IMR-90 (cell line): ENCODE results near the gene CKLF. TPM values are rescaled to one million over a fixed set of nuclear protein-coding genes. Genes with fewer than 3 reads are reported as not detected.

Source experiments
- ATAC-seq: fragments of 200-7000 bp; cut with Tn5 transposase; 2 replicates; pipeline ENCODE4 v1.9.1; 2020; ENCODE audit warnings: low read depth, mild to moderate bottlenecking, moderate library complexity
- BruUV-seq: library from RNA; stranded (reverse); fragments of 400-500 nt; replicated peaks from 2 replicates; lab custom pipeline; 2021; lab: Mats Ljungman, UMichigan
- CTCF ChIA-PET: fragments of 300-600 bp; formaldehyde crosslinking; extraction: SDS; loops from one replicate; lab custom pipeline; 2021; ENCODE audit warnings: antibody characterized with exemption; lab: Yijun Ruan, JAX
- POLR2A ChIA-PET: fragments of 300-600 bp; sonication (Branson Sonifier 250); formaldehyde crosslinking; loops from one replicate; lab custom pipeline; 2022; ENCODE audit warnings: antibody characterized with exemption; ENCODE audit not compliant: unreplicated experiment; lab: Charles Lee
- DNase-seq: peaks from one replicate; pipeline ENCODE4 v3.0.0; 2013
- H2AFZ ChIP-seq: replicated peaks from 2 replicates; pipeline ENCODE3; 2013; ENCODE audit warnings: low read length, mild to moderate bottlenecking; ENCODE audit not compliant: poor library complexity
- H2AK5ac ChIP-seq: 2 replicates; pipeline ENCODE4 v1.6.1; 2013; ENCODE audit warnings: low read depth, low read length, inconsistent platforms
- H2AK9ac ChIP-seq: replicated peaks from 2 replicates; pipeline ENCODE3; 2013; ENCODE audit warnings: mild to moderate bottlenecking, low read depth, low read length, moderate library complexity; ENCODE audit not compliant: poor library complexity
- H2BK120ac ChIP-seq: 2 replicates; pipeline ENCODE4 v1.6.1; 2013; ENCODE audit warnings: low read depth, low read length, inconsistent platforms
- H2BK15ac ChIP-seq: 3 replicates; pipeline ENCODE4 v1.6.1; 2013; ENCODE audit warnings: low read depth, low read length, inconsistent platforms
- H2BK20ac ChIP-seq: 2 replicates; pipeline ENCODE4 v1.6.1; 2013; ENCODE audit warnings: low read depth, mild to moderate bottlenecking, inconsistent platforms, low read length, moderate library complexity
- H2BK5ac ChIP-seq: 2 replicates; pipeline ENCODE4 v1.6.1; 2013; ENCODE audit warnings: mild to moderate bottlenecking, low read depth, low read length, inconsistent platforms; ENCODE audit not compliant: poor library complexity, severe bottlenecking
- H3K14ac ChIP-seq: replicated peaks from 2 replicates; pipeline ENCODE4 v1.6.1; 2013; ENCODE audit warnings: low read depth, low read length, inconsistent platforms
- H3K18ac ChIP-seq: 2 replicates; pipeline ENCODE4 v1.6.1; 2013; ENCODE audit warnings: low read depth, low read length, control low read depth
- H3K23ac ChIP-seq: 2 replicates; pipeline ENCODE4 v1.6.1; 2013; ENCODE audit warnings: low read depth, low read length, inconsistent platforms
- H3K27ac ChIP-seq: 2 replicates; pipeline ENCODE4 v1.5.1; 2013; ENCODE audit warnings: mild to moderate bottlenecking, control low read depth, low read length; ENCODE audit not compliant: insufficient read depth
- H3K27me3 ChIP-seq: 2 replicates; pipeline ENCODE4 v1.6.1; 2013; ENCODE audit warnings: low read length; ENCODE audit not compliant: control insufficient read depth, insufficient read depth
- H3K36me3 ChIP-seq: 2 replicates; pipeline ENCODE4 v1.6.1; 2013; ENCODE audit warnings: low read length, mixed read lengths; ENCODE audit not compliant: control insufficient read depth, insufficient read depth
- H3K4ac ChIP-seq: 2 replicates; pipeline ENCODE4 v1.6.1; 2013; ENCODE audit warnings: low read depth, low read length, inconsistent platforms
- H3K4me1 ChIP-seq: 2 replicates; pipeline ENCODE4 v1.6.1; 2013; ENCODE audit warnings: low read length, mixed read lengths; ENCODE audit not compliant: control insufficient read depth, insufficient read depth
- H3K4me2 ChIP-seq: 2 replicates; pipeline ENCODE4 v1.6.1; 2013; ENCODE audit warnings: low read depth, mild to moderate bottlenecking, control low read depth, low read length, moderate library complexity
- H3K4me3 ChIP-seq: 2 replicates; pipeline ENCODE4 v1.5.1; 2013; ENCODE audit warnings: low read depth, mild to moderate bottlenecking, control low read depth, low read length, moderate library complexity; ENCODE audit not compliant: insufficient read depth
- H3K56ac ChIP-seq: 2 replicates; pipeline ENCODE4 v1.6.1; 2013; ENCODE audit warnings: low read length, inconsistent platforms; ENCODE audit not compliant: insufficient read depth; ENCODE audit errors: extremely low read depth
- H3K79me1 ChIP-seq, 2 experiments: 2 replicates each; pipeline ENCODE4 v1.6.1; 2013; ENCODE audit warnings: low read length in 2 of 2, inconsistent platforms in 1 of 2, low read depth in 1 of 2
- H3K9ac ChIP-seq: 2 replicates; pipeline ENCODE4 v1.6.1; 2013; ENCODE audit warnings: low read depth, low read length, control low read depth
- H3K9me1 ChIP-seq: 2 replicates; pipeline ENCODE4 v1.6.1; 2013; ENCODE audit warnings: low read length, inconsistent platforms; ENCODE audit not compliant: insufficient read depth
- H3K9me3 ChIP-seq: 2 replicates; pipeline ENCODE4 v1.6.1; 2013; ENCODE audit warnings: low read length; ENCODE audit not compliant: control insufficient read depth, insufficient read depth
- H4K20me1 ChIP-seq: 2 replicates; pipeline ENCODE4 v1.6.1; 2013; ENCODE audit warnings: low read length, inconsistent platforms; ENCODE audit not compliant: insufficient read depth
- H4K5ac ChIP-seq: 2 replicates; pipeline ENCODE4 v1.6.1; 2013; ENCODE audit warnings: mild to moderate bottlenecking, low read depth, low read length, control low read depth
- H4K8ac ChIP-seq, 2 experiments: 2 replicates each; pipeline ENCODE4 v1.6.1; 2013; ENCODE audit warnings: low read depth in 2 of 2, low read length in 2 of 2, control low read depth in 1 of 2, inconsistent platforms in 1 of 2
- H4K91ac ChIP-seq: 2 replicates; pipeline ENCODE4 v1.6.1; 2013; ENCODE audit warnings: low read depth, low read length, inconsistent platforms; ENCODE audit not compliant: insufficient read depth
- FOS ChIP-seq: fragments of 150-350 bp; IDR thresholded peaks from 2 replicates; pipeline ENCODE4 v1.6.1; 2016; ENCODE audit warnings: low read depth, low read length
- RAD21 ChIP-seq: IDR thresholded peaks from 2 replicates; pipeline ENCODE4 v1.6.1; 2012; ENCODE audit warnings: low read length, improper control_type of control experiment
- USF2 ChIP-seq: fragments of 150-350 bp; IDR thresholded peaks from 2 replicates; pipeline ENCODE4 v1.6.1; 2017; ENCODE audit warnings: mild to moderate bottlenecking, antibody characterized with exemption, low read length, low read depth
- WGBS, 2 experiments: methylation state at CpG; one replicate each; pipeline versions ENCODE4 v1.1.5 to v1.1.7; 2013; ENCODE audit warnings: missing lambda C conversion rate in 2 of 2; ENCODE audit not compliant: insufficient read length in 1 of 2; ENCODE audit errors: extremely low coverage in 2 of 2; 5-methylcytosine and 5-hydroxymethylcytosine counted together
- dilution Hi-C: fragments of 300-500 bp; cut with HindIII; formaldehyde crosslinking; loops from one replicate; pipeline ENCODE4 v1.14.3; 2018; ENCODE audit warnings: low sequenced_read_pairs; ENCODE audit not compliant: unreplicated experiment
- in situ Hi-C: fragments of 300-500 bp; cut with MboI; formaldehyde crosslinking; loops from 3 replicates; pipeline ENCODE4 v1.14.3; 2019; ENCODE audit warnings: low sequenced_read_pairs, inconsistent platforms, mixed read lengths
- intact Hi-C: fragments of 100-400 bp; cut with micrococcal nuclease; formaldehyde crosslinking; loops from 2 replicates; pipeline ENCODE4 v1.10.0; 2022
- polyA plus RNA-seq, 3 experiments: library from polyadenylated mRNA; depleted of rRNA; stranded (reverse); fragments of >200 nt; gene quantifications; 2 replicates each; pipeline ENCODE4 v1.2.3, GENCODE V29; 2012; ENCODE audit warnings: low replicate concordance in 1 of 3
- total RNA-seq: library from RNA; depleted of rRNA; stranded (reverse); fragments of >200 nt; gene quantifications from 2 replicates; pipeline ENCODE4 v1.2.3, GENCODE V29; 2012

The CKLF gene
- total and polyA plus RNA-seq, 2 of the 4 experiments (the other 2 are of a cell fraction): 60.8 to 92.2 TPM

DNA sequence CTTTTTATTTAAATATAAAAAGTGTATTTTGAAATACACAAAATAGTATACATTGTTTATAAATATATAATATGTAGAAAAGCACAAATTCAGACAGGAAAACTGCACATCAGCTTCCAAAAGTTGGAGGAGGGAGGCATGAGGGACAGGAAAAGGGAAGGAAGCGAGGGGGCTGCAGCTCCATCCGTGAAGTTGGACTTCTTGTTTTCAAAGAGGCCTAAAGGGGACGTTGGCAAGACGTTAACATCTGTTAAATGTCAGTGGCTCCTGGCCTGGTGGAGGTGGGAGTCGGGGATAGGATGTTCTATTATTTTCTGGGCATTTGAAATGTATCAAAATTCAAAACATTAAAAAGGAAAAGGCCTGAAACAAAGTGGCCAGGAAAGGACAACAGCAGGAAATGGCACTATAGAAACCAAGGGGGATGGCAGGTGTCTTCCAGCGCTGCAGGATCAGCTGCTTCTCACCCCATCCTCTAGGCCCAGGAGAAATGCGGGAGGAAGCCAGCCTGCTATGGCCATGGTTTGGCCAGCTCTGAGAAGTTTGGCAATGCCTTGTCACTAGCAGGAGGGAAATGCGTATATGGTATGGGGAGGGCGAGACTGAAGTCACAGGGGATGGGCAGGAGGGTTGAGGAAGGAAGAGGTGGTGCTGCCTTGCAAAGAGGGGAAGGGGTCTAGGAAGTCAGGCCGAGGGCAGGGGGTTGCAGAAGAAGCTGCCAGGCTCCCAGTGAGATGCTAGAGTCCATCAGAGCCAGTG lies 33.3 kb downstream of the CKLF start (continued):
- TF ChIP-seq FOS: no peak

DNA sequence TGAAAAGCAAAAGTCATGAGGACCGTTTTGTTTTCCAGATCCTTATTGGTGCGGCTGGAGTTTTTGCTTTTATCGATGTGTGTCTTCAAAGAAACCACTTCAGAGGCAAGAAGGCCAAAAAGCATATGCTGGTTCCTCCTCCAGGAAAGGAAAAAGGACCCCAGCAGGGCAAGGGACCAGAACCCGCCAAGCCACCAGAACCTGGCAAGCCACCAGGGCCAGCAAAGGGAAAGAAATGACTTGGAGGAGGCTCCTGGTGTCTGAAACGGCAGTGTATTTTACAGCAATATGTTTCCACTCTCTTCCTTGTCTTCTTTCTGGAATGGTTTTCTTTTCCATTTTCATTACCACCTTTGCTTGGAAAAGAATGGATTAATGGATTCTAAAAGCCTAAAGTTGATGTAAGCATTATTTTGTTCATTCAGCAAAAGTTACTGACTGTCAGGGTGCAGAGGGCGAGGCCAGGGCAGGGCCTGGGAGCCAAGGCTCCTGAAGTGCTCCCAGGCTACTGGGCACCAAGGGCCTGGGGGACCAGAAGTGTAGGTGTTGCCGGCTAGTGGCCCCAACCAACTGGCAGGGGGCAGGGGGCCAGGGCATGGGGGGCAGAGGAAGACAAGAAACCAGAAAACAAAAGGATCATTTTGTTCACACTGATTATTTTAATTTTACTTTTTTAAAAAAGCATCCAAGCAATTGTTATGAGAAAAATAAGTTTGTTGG lies 35.7 kb downstream of the CKLF start:
- Histone ChIP-seq H2AK9ac (no peak overlapping the region), H2BK20ac (no peak overlapping the region), H3K9ac (no peak overlapping the region), H3K9me1 (no peaks in the 10 kb centered on the region), H2BK5ac (no peak overlapping the region), H3K4ac (no peak overlapping the region), H3K79me1 (no peaks in the 10 kb centered on the region), H3K14ac (no peak overlapping the region), H4K5ac (no peak overlapping the region), H3K4me1 (no peaks in the 10 kb centered on the region), H3K27me3 (peaks cover 20% of the 10 kb centered on the region), H2AK5ac (no peak overlapping the region), H3K36me3 (no peaks in the 10 kb centered on the region), H2AFZ (peak overlapping the region; percentile 66), H4K8ac (no peak overlapping the region), H3K27ac (no peak overlapping the region), H4K91ac (no peak overlapping the region), H3K9me3 (no peaks in the 10 kb centered on the region), H3K4me3 (no peak overlapping the region), H2BK15ac (no peak overlapping the region), H3K23ac (no peak overlapping the region), H3K4me2 (no peak overlapping the region), H3K56ac (no peak overlapping the region), H2BK120ac (no peak overlapping the region), H4K20me1 (no peaks in the 10 kb centered on the region), H3K18ac (no peak overlapping the region)
- ATAC-seq: no peak
- ChIA-PET CTCF (no interaction called here), POLR2A (interaction anchor here (0.6 kb wide), 1 partner anchor 78 kb away, joined by 10 read pairs; no protein-coding TSS in a partner anchor)
- no peak for DNase-seq
- dilution Hi-C loops: no loop called here
- in situ Hi-C loops: no loop called here
- TF ChIP-seq USF2 (no peak), RAD21 (no peak)
- intact Hi-C loops: loop anchor here (5.0 kb wide), 2 partner anchors 111 to 181 kb away; no protein-coding TSS in a partner anchor
- BruUV-seq: no TSS peak
- WGBS, 2 experiments: 50% methylated on average over 2 of the region's 7 CpGs; no CpG with 5 or more reads in 1 of the 2 experiments
